B cell (primary cell): ENCODE results near the gene MEIKIN. TPM values are rescaled to one million over a fixed set of nuclear protein-coding genes. Genes with fewer than 3 reads are reported as not detected.

Experiments
- ATAC-seq: fragments of 200-7000 bp; cut with Tn5 transposase; one replicate; pipeline ENCODE4 v1.10.0; 2021; ENCODE audit warnings: low read depth, mild to moderate bottlenecking, moderate number of reproducible peaks, moderate library complexity
- CTCF ChIA-PET: fragments of 350-600 bp; sonication (Branson Sonifier 250); formaldehyde crosslinking; loops from one replicate; lab custom pipeline; 2021; ENCODE audit warnings: antibody characterized with exemption, inconsistent platforms; lab: Charles Lee
- POLR2A ChIA-PET: fragments of 350-600 bp; sonication (Branson Sonifier 250); formaldehyde crosslinking; loops from one replicate; lab custom pipeline; 2021; ENCODE audit warnings: antibody characterized with exemption; lab: Charles Lee
- DNase-seq: peaks from one replicate; pipeline ENCODE4 v3.0.0; 2013
- H2AFZ ChIP-seq: 2 replicates; pipeline ENCODE4 v1.6.1; 2012; ENCODE audit warnings: mild to moderate bottlenecking, low read depth, low read length; ENCODE audit not compliant: insufficient read depth, poor library complexity, severe bottlenecking
- H3K27ac ChIP-seq, 2 donors: 1 replicate in 1 of 2; 2 replicates in 1 of 2; pipeline ENCODE4 v1.5.1; 2012 to 2013; ENCODE audit warnings: low read length in 2 of 2, mild to moderate bottlenecking in 2 of 2, moderate library complexity in 1 of 2
- H3K27me3 ChIP-seq, 4 experiments: fragments of 200-600 bp in 1 of 4; sonication (generic) in 1 of 4; replicated peaks in 1 of 4; 1 replicate in 2 of 4; 2 replicates in 2 of 4; pipeline versions ENCODE4 v1.6.1 to v1.7.0; 2013 to 2016; ENCODE audit warnings: low read length in 3 of 4, mild to moderate bottlenecking in 2 of 4, mixed read lengths in 1 of 4, moderate library complexity in 1 of 4; ENCODE audit not compliant: insufficient read depth in 4 of 4, control insufficient read depth in 3 of 4; ENCODE audit errors: control extremely low read depth in 1 of 4
- H3K36me3 ChIP-seq, 2 experiments: replicated peaks in 1 of 2; 1 replicate in 1 of 2; 2 replicates in 1 of 2; pipeline versions ENCODE4 v1.6.1 to v1.7.1; 2013; ENCODE audit warnings: low read length in 1 of 2; ENCODE audit not compliant: insufficient read depth in 2 of 2, control insufficient read depth in 1 of 2; ENCODE audit errors: control extremely low read depth in 1 of 2, extremely low read depth in 1 of 2
- H3K4me1 ChIP-seq, 2 donors: fragments of 200-600 bp in 1 of 2; sonication (generic) in 1 of 2; 1 replicate in 1 of 2; 2 replicates in 1 of 2; pipeline versions ENCODE4 v1.5.1 to v1.6.1; 2013 to 2017; ENCODE audit warnings: low read length in 2 of 2; ENCODE audit not compliant: control insufficient read depth in 2 of 2, insufficient read depth in 2 of 2
- H3K4me2 ChIP-seq: replicated peaks from 2 replicates; pipeline ENCODE3; 2012; ENCODE audit warnings: mild to moderate bottlenecking, low read depth, low read length; ENCODE audit not compliant: poor library complexity, severe bottlenecking
- H3K4me3 ChIP-seq, 5 experiments: fragments of 200-600 bp in 1 of 5; sonication (generic) in 1 of 5; 1 replicate in 3 of 5; 2 replicates in 2 of 5; pipeline versions ENCODE4 v1.5.1 to v1.7.0; 2011 to 2016; ENCODE audit warnings: low read length in 4 of 5, mild to moderate bottlenecking in 4 of 5, low read depth in 2 of 5, control low read depth in 1 of 5, moderate library complexity in 1 of 5; ENCODE audit not compliant: insufficient read depth in 1 of 5; ENCODE audit errors: control extremely low read depth in 1 of 5, extremely low read depth in 1 of 5
- H3K79me2 ChIP-seq: fragments of 200-600 bp; sonication (generic); one replicate; pipeline ENCODE4 v1.6.0; 2016; ENCODE audit warnings: low read length; ENCODE audit not compliant: control insufficient read depth, insufficient read depth
- H3K9ac ChIP-seq: fragments of 200-600 bp; sonication (generic); 2 replicates; pipeline ENCODE4 v1.6.1; 2017; ENCODE audit warnings: mild to moderate bottlenecking, low read length, moderate library complexity
- H3K9me3 ChIP-seq, 3 donors: one replicate each; pipeline versions ENCODE4 v1.6.1 to v1.7.1; 2013; ENCODE audit warnings: low read length in 2 of 3; ENCODE audit not compliant: control insufficient read depth in 2 of 3, insufficient read depth in 1 of 3; ENCODE audit errors: control extremely low read depth in 1 of 3
- H4K20me1 ChIP-seq: 2 replicates; pipeline ENCODE4 v1.6.0; 2012; ENCODE audit warnings: mild to moderate bottlenecking, low read length; ENCODE audit not compliant: insufficient read depth, control insufficient read depth, poor library complexity, severe bottlenecking
- H3K27ac Mint-ChIP-seq: one replicate; pipeline ENCODE4 v1.8.0; 2021; ENCODE audit warnings: mixed read lengths
- H3K27me3 Mint-ChIP-seq: one replicate; pipeline ENCODE4 v1.8.0; 2021; ENCODE audit warnings: mixed read lengths
- H3K4me1 Mint-ChIP-seq: one replicate; pipeline ENCODE4 v1.8.0; 2021; ENCODE audit warnings: mixed read lengths
- H3K4me3 Mint-ChIP-seq: one replicate; pipeline ENCODE4 v1.8.0; 2021; ENCODE audit warnings: mixed read lengths
- H3K9me3 Mint-ChIP-seq: one replicate; pipeline ENCODE4 v1.8.0; 2022; ENCODE audit warnings: mixed read lengths; ENCODE audit not compliant: insufficient read depth
- CTCF ChIP-seq: fragments of 200-600 bp; IDR thresholded peaks from one replicate; pipeline ENCODE4 v1.8.0; 2022; ENCODE audit warnings: antibody characterized with exemption, mild to moderate bottlenecking
- EZH2 ChIP-seq: IDR thresholded peaks from 2 replicates; pipeline ENCODE4 v1.6.1; 2012; ENCODE audit warnings: borderline replicate concordance, low read depth, mild to moderate bottlenecking, moderate library complexity, low read length; ENCODE audit not compliant: insufficient read depth, poor library complexity, severe bottlenecking
- WGBS: methylation state at CpG from one replicate; pipeline ENCODE4 v1.1.5; 2013; ENCODE audit warnings: missing lambda C conversion rate; ENCODE audit not compliant: insufficient coverage; 5-methylcytosine and 5-hydroxymethylcytosine counted together
- intact Hi-C: fragments of 100-400 bp; cut with micrococcal nuclease; formaldehyde crosslinking; loops from one replicate; pipeline ENCODE4 v1.10.0; 2022
- polyA plus RNA-seq: library from polyadenylated mRNA; depleted of rRNA; stranded (reverse); fragments of >200 nt; gene quantifications from 2 replicates; pipeline ENCODE4 v1.2.3, GENCODE V29; 2012
- total RNA-seq, 2 donors: library from RNA; stranded (reverse); fragments of 120-200 nt in 1 of 2; gene quantifications; 1 replicate in 1 of 2; 2 replicates in 1 of 2; pipeline versions ENCODE4 v1.2.3 to v1.2.4, GENCODE V29; 2013 to 2022

The MEIKIN gene
- total and polyA plus RNA-seq, 2 donors (not counting 1 experiment from before 2014, with no cell fraction given) = not detected

- H3K4me2 ChIP-seq = no peak overlapping the region
- no peaks in the 10 kb centered on the region for H3K79me2 ChIP-seq
- Mint-ChIP-seq H3K27me3 (peaks cover 34% of the 10 kb centered on the region), H3K9me3 (peaks cover 22% of the 10 kb centered on the region), H3K4me3 (no peak overlapping the region), H3K27ac (no peak overlapping the region), H3K4me1 (peaks cover 2% of the 10 kb centered on the region)
- peaks cover 4 to 33% (median 13%) of the 10 kb centered on the region in 3 donors for H3K9me3 ChIP-seq
- no peaks in the 10 kb centered on the region for H4K20me1 ChIP-seq
- ATAC-seq = no peak
- no peak overlapping the region for H2AFZ ChIP-seq
- H3K27me3 ChIP-seq = peaks cover 0 to 12% (median 0%) of the 10 kb centered on the region in 4 experiments
- H3K36me3 ChIP-seq = no peaks in the 10 kb centered on the region
- no peaks in the 10 kb centered on the region for H3K4me1 ChIP-seq
- ChIA-PET POLR2A (no interaction called here), CTCF (no interaction called here)
- no peak overlapping the region for H3K9ac ChIP-seq
- no peak for DNase-seq
- TF ChIP-seq CTCF = no peak
- TF ChIP-seq EZH2 = no peak
- H3K27ac ChIP-seq = no peak overlapping the region
- intact Hi-C loops = no loop called here
- H3K4me3 ChIP-seq = no peak overlapping the region
These were observed 45.8 kb downstream of the MEIKIN start for GRCh38 chr5:131899686-131900085.

DNA sequence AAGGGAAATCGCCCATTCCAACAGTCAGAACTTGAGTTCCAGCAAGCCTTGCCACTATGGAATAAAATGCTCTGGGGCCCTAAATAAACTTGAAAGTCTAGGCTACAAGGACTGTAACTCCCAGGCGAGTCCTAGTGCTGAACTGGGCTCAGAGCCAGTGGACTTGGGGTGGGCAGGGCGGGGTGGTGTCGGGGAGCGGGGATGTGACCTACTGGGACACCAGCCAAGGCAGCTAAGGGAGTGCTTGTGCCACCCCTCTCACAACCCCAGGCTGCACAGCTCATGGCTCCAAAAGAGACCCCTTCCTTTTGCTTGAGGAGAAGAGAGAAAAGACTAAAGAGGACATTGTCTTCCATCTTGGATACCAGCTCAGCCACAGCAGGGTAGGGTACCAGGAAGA, 61.5 kb downstream of the MEIKIN start:
- Histone ChIP-seq H3K27me3 (no peaks in the 10 kb centered on the region), H2AFZ (no peak overlapping the region), H3K4me3 (no peak overlapping the region), H3K4me2 (no peak overlapping the region), H3K36me3 (no peaks in the 10 kb centered on the region), H3K27ac (no peak overlapping the region), H3K4me1 (no peaks in the 10 kb centered on the region), H4K20me1 (no peaks in the 10 kb centered on the region), H3K9me3 (no peaks in the 10 kb centered on the region), H3K9ac (no peak overlapping the region), H3K79me2 (no peaks in the 10 kb centered on the region)
- intact Hi-C loops = no loop called here
- CTCF ChIA-PET = no interaction called here
- WGBS = 83% methylated on average over 3 of the region's 5 CpGs
- DNase-seq (no peak), ATAC-seq (no peak)
- no peaks in the 10 kb centered on the region for H3K4me1 Mint-ChIP-seq
- H3K4me3 Mint-ChIP-seq = no peak overlapping the region
- no peak overlapping the region for H3K27ac Mint-ChIP-seq
- peaks cover 2% of the 10 kb centered on the region for H3K9me3 Mint-ChIP-seq
- no peak for TF ChIP-seq EZH2
- no peak for TF ChIP-seq CTCF
- POLR2A ChIA-PET = no interaction called here
- H3K27me3 Mint-ChIP-seq = peaks cover 10% of the 10 kb centered on the region
